HL-60 (cell line): ENCODE measurements around the gene SDF2.

Experiments
- CTCF ChIP-seq: IDR thresholded peaks from one replicate; pipeline ENCODE4 v1.5.1; 2011; ENCODE audit warnings: low read length, control low read depth, inconsistent platforms; ENCODE audit not compliant: insufficient read depth
- GABPA ChIP-seq: IDR thresholded peaks from 2 replicates; pipeline ENCODE4 v1.6.1; 2012; ENCODE audit warnings: low read depth
- POLR2AphosphoS5 ChIP-seq: IDR thresholded peaks from 2 replicates; pipeline ENCODE4 v1.6.1; 2012; ENCODE audit warnings: low read depth
- REST ChIP-seq: IDR thresholded peaks from 2 replicates; pipeline ENCODE4 v1.6.1; 2012; ENCODE audit warnings: low read depth; ENCODE audit not compliant: insufficient replicate concordance

GRCh38 chr17:28661635-28662526 is at the start of gene SDF2, which contains the start of gene SUPT6H:
- peak; percentile 85 for TF ChIP-seq POLR2AphosphoS5
- no peak for TF ChIP-seq CTCF
- TF ChIP-seq GABPA, result peak; percentile 86
- peak; percentile 50 for TF ChIP-seq REST
